HL-60/S4 treated with phorbol 12-myristate 13-acetate at 8.2 ng/mL for 4 days and 3 days (cell line): ENCODE data around the gene STARD9.

Experiments used
- in situ Hi-C: fragments of 300-500 bp; cut with MboI; formaldehyde crosslinking; loops from 2 replicates; pipeline ENCODE4 v1.15.0; 2022; ENCODE audit warnings: low sequenced_read_pairs

Gene STARD9

GRCh38 chr15:42727750-42728381 lies 152.5 kb downstream of the STARD9 start:
- in situ Hi-C loops, result no loop called here

DNA sequence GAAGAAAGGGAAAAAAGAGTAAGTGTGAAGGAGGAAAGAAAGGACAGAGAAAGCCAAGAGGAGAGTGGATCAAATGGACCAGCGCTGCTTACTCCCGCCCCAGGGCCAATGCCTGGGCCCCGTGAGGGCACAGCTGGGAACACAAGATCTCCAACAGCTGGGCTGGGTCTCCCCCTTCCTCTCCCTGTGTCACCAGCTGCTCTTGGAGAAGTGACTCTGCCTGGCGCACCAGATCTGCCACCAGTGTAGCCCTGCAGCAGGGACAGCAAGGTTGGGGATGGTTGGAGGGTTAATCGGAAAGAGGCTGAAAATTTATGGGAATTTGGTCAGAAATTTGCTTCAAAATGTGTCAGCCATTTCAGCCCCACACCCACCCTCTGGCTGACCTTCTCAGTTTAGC lies 153.2 kb downstream of the STARD9 start:
- in situ Hi-C loops, result no loop called here

- in situ Hi-C loops, result no loop called here
Measured at GRCh38 chr15:42728972-42729371, 153.6 kb downstream of the STARD9 start.

- in situ Hi-C loops, result no loop called here
Measured at GRCh38 chr15:42729409-42729808, 154.0 kb downstream of the STARD9 start.

DNA sequence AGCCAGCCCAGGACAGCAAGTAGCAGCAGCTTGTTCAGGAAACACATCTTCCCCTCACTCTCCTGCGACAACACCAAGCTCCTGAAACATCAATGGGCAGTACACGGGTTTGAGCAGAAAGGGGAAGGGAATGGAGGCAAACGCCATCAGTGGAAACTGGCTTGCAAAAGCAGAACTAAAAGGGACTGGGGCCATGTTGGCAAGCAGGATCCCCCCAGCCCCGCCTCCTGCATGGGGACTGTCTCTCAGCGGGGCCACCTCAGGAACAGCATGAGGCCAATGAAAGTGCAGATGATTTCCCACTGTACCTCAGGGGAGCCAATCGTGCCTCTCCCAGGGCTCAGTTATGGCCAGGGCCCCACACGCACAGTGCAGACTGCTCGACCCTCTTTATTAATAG lies 154.7 kb downstream of the STARD9 start:
- in situ Hi-C loops, result no loop called here

DNA sequence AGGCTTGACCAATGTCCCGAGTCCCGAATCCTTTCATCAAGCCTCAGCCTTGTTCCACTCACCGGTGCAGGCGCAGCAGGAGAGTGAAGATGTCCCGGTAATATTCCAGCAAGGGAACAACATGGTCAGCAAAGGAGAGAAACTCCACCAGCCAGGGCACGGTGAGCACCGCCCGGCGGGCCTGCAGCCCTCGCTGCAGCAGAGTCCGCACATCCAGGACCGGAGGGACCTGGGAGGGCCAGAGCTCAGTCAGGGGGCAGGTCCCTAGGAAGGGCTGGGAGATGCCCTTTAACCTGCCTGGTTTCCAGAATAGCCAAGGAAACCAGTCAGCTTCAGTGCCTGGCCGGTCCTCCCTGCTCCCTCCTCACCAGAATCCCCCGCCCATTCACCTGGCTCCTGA lies 155.1 kb downstream of the STARD9 start:
- in situ Hi-C loops, result no loop called here

GRCh38 chr15:42731461-42731860 lies 156.1 kb downstream of the STARD9 start:
- in situ Hi-C loops, result no loop called here

DNA sequence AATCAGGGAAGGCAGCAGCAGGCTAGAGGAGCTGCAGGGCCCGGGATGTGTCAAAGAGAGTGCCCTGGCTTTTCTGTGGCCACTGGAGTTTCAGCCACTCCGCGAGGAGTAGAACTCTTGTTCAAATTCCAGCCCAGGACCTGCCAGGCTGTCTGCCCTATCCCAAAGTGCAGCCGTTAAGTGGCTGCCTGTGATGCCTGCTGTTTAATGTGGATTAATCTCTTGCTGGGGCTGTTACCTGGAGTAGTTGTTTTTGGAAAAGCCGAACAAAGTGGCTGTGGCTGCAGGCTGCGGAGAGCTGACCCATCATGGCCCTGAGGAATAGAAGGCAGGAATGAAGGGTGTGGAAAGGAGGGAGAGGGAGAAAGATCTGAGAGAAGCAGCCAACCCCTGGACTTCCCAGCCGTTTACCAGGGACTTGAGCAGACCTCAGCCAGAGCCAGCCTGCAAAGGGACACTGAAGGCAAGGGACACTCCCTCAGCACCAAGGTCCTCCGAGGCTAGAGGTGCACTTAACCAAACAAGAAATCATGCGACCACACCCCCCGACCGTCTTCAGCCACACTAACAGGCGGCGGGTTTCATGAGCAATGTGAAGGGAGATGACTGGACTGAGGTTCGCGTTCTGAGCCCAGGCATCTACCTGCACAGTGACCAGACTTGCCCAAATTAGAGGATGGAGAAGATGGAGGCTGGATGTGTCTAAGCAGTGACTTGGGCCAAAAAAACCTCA lies 156.9 kb downstream of the STARD9 start:
- in situ Hi-C loops, result no loop called here

DNA sequence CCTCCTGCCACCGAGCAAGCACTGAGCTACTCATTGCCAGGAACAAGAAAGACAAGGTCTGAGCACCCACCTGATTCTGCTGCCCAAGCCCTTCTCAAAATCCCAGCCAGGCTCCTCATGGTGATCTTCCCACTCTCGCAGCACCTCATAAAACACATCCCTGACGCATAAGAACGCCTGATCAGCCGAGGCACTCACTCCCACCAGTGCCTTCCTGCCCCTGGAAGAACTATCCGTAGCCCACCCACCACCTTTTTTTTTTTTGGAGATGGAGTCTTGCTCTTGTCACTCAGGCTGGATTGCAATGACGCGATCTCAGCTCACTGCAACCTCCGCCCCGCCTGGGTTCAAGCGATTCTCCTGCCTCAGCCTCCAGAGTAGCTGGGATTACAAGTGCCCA lies 157.6 kb downstream of the STARD9 start:
- in situ Hi-C loops, result no loop called here

GRCh38 chr15:42734076-42734672 lies 158.8 kb downstream of the STARD9 start:
- in situ Hi-C loops, result no loop called here

DNA sequence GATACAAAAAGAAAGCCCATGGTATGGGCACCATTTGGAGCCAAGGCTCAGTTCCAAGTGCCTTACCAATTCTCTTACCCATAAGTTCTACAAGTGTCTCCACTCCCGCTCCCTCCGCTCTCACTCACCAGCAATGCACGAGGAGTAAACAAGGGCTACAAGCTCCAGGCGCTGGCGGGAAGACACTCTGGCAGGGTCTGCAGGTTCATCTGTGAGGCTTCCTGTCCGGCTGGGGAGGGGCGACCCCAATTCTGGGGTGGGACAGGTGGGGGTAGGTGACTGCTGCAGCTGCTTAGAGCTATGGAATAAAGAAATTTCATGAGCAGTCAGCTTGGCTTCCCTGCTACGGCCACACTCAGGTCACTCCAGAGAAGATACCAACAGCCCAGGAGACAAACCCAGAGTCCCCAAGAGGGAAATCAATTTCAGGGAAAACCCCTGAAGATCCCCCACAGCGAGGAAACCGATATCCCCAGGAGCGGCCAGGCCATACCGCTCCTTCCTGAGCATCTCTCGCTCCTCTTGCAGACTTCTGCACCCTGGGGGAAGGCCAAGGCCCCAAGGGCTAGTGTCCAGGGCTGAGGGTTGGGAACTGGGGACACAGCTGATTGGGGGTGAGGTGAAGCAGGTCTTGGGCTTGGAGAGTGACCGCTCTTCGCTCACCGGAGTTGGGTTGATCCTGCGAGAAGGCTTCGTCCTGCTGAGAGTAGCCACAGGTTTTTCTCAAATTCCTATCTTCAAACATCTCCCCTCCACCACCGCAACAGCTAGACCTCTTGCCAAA lies 160.2 kb downstream of the STARD9 start:
- in situ Hi-C loops, result no loop called here

DNA sequence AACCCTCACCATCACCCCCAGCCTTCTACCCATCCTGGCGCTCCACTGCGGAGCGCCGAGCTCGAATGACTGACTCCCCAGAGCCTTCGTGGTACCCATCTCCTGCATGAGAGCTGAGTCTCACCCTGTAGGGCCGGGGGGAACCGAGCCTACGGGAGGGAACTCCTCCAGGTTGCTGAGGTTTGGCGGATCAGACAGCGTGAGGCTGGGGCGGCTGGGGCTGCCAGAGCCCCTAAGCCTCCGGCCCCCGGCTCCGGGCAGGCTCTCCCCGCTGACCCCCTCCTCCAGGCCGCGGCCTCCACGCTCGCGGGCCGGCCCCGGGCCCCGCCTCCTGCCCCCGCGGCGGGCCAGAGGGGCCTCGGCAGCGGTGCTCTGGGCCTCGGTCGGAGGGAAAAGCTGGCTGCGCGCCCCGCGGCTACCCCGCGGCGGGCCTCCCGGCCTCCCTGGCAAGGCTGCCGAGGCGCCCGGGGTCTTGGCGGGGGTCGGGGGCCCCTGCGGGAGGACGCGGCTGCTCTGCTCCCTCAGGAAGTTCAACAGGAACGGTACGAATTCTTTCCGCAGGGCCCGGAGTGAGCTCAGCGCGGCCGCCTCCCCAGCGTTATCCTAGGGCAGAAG lies 160.9 kb downstream of the STARD9 start:
- in situ Hi-C loops, result no loop called here

GRCh38 chr15:42736793-42737528 lies 161.6 kb downstream of the STARD9 start, which contains the start of gene CDAN1:
TSS of gene CDAN1 (minus strand) at chr15:42737128. CDS start at chr15:42737102, 26 bp downstream.
- in situ Hi-C loops, result no loop called here

GRCh38 chr15:42737529-42738328 lies 162.3 kb downstream of the STARD9 start:
- in situ Hi-C loops, result no loop called here

- in situ Hi-C loops, result no loop called here
Measured at GRCh38 chr15:42741710-42742109, 166.3 kb downstream of the STARD9 start.

- in situ Hi-C loops, result no loop called here
Measured at GRCh38 chr15:42742149-42742548, 166.7 kb downstream of the STARD9 start.

- in situ Hi-C loops, result no loop called here
Measured at GRCh38 chr15:42744195-42744594, 168.8 kb downstream of the STARD9 start.

DNA sequence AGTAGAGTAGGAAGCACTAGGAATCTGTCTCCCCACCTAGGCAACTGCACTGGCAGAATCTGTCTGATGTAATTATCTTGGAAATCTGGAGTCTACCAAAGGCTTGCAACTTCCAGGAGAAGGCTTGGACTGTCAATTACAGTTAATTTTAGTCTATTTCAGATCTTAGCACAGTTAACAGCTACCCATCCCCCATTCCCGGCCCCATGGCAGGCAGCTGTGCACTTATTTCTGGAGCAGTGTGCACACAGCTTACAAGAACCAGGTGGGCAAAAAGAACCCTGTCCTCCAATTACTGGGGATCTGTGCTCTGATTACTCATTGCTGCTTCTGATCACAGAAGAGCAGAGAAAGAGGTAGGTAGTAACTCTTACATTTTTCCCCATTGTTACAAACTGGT lies 173.9 kb downstream of the STARD9 start:
- in situ Hi-C loops, result no loop called here

DNA sequence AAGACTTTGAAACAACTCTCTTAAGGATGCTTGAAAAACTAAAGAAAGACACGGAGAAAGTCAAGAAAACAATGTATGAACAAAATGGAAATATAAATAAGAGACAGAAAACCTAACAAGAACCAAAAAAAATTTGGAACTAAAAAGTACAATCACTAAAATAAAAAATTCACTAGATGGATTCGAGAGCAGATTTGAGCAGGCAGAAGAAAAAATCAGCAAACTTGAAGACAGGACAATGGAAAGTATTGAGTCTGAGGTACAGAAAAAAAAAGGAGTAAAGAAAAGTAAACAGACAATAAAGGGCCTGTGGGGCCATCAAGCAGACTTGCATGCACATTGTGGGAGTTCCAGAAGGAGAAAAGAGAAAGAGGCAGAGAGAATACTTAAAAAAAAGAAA lies 174.9 kb downstream of the STARD9 start:
- in situ Hi-C loops, result no loop called here
